ENCODE data around the gene ZNF124. TPM values are rescaled to one million over a fixed set of nuclear protein-coding genes. Genes with fewer than 3 reads are reported as not detected.
A peak's percentile ranks its signal among the peaks of the same experiment; 100 is the strongest.
"Not testable (repeated sequence)": the region's sequence is repeated elsewhere in the genome, so short reads cannot be mapped to it uniquely, and the experiment has no call there.

The ZNF124 gene
- 21.4 TPM for polyA plus RNA-seq (2013, experiment 1 of 2)
- 21.3 TPM for polyA plus RNA-seq (2013, experiment 2 of 2)

DNA sequence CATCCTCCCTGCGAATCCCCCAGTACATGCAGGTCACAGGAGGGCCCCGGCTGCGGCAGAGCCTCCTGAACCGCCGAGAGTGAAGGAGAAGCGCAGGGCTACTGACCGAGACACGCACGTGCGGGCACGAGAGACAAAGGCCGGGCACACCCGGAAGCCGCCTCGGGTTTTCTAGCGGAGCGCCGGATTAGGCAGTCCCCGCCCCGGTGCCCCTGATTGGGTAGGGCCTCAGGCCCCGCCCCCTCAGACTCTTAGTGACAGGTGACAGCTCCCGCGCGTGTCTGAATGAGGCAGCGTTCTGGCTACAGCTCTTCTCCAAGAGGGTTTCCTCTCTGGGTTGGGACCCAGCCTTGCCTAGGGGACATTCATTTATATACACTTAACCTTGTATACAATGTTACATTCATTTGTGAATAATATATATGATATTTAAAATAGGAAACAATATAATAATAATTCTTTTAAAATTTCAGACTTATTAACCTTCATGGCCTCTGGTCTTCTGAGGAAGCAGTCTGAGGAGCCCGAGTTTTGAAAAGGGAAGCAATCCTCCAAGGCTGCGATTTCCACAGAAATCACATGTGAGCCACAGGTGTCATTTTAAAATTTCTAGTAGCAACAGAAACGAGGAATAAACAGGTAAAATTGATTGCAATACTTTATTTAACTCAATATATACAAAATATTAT is at the start of gene ZNF124:
TSS of gene ZNF124 (minus strand) at position 146 of the 689 bp plus-strand sequence. CDS start at position 3, 143 bp downstream.
- not testable (repeated sequence) for H3K27ac ChIP-seq (ENCODE audit: low read depth, low read length); H3K4me1 ChIP-seq (ENCODE audit: insufficient read depth, low read length); H3K4me3 ChIP-seq (ENCODE audit: low read length); H3K36me3 ChIP-seq (ENCODE audit: insufficient read depth, low read length); H3K27me3 ChIP-seq (ENCODE audit: insufficient read depth, low read length); H3K9ac ChIP-seq (ENCODE audit: low read depth, low read length); H3K9me3 ChIP-seq (ENCODE audit: insufficient read depth, low read depth, low read length)
- 86% methylated on average over 2 of the region's 28 CpGs for WGBS

DNA sequence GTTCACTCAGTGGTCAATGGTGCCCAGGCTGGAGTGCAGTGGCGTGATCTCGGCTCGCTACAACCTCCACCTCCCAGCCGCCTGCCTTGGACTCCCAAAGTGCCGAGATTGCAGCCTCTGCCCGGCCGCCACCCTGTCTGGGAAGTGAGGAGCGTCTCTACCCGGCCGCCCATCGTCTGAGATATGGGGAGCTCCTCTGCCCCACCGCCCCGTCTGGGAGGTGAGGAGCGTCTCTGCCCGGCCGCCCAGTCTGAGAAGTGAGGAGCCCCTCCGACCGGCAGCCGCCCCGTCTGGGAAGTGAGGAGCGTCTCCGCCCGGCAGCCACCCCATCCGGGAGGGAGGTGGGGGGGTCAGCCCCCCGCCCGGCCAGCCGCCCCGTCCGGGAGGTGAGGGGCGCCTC is 48.5 kb upstream of the ZNF124 start:
- H3K9ac ChIP-seq (ENCODE audit: low read depth, low read length); H3K27ac ChIP-seq (ENCODE audit: low read depth, low read length); H3K4me3 ChIP-seq (ENCODE audit: low read length); H3K9me3 ChIP-seq (ENCODE audit: insufficient read depth, low read depth, low read length); H3K36me3 ChIP-seq (ENCODE audit: insufficient read depth, low read length); H3K27me3 ChIP-seq (ENCODE audit: insufficient read depth, low read length); H3K4me1 ChIP-seq (ENCODE audit: insufficient read depth, low read length): not testable (repeated sequence)
- 97% methylated on average over 18 of the region's 30 CpGs for WGBS

DNA sequence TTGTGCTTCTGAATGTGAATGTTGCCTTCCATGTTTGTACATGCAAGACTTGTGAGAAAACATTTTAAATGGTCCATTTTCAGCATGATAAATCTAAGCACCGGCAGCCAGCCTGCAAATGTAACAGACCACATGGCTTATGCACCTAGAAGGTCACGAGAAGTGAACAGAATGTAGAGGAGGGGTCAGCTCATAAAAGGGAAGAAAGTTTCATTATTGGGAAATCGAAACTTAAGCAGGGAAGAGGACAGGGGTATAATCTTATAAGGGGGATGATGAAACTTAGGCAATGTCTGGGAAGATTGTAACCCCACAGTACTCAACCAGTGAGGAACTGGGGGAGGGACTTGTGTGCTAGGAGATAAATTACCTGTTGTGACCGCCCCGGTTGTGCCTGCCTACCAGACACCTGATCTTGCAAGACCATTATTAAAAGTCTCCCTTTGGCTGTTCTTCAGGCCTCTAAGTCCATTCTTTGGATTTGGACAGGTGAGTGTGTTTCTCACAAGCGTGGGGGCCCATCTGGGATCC is 46.4 kb upstream of the ZNF124 start:
- WGBS: 89% methylated on average over 6 of the region's 6 CpGs
- no peak overlapping the region for H3K4me3 ChIP-seq (ENCODE audit: low read length)
- H3K9ac ChIP-seq (ENCODE audit: low read depth, low read length): no peak overlapping the region
- H3K27ac ChIP-seq (ENCODE audit: low read depth, low read length): no peak overlapping the region
- H3K36me3 ChIP-seq (ENCODE audit: insufficient read depth, low read length): no peaks in the 10 kb centered on the region
- no peaks in the 10 kb centered on the region for H3K27me3 ChIP-seq (ENCODE audit: insufficient read depth, low read length)
- no peaks in the 10 kb centered on the region for H3K9me3 ChIP-seq (ENCODE audit: insufficient read depth, low read depth, low read length)
- H3K4me1 ChIP-seq (ENCODE audit: insufficient read depth, low read length): no peaks in the 10 kb centered on the region

DNA sequence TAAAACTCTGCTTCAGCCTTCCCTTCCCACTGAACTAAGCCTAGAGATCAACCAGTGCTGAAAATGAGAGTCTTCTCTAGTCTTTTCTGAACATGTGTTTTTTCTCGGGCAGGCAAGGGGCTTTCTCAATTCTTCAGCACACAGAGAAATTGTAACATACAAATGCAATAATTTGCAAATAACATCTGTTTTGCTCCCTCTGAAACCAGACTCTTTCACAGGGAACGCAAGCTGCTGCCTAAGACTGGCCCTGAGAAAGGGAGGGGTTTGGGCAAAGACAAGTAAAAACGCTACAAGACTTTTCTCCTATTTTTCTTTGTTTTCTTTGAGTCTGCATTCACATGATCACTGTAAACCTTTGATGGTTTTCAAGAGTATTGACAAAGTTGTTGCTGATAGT is 44.4 kb upstream of the ZNF124 start:
- WGBS: 89% methylated on average over 3 of the region's 3 CpGs
- Histone ChIP-seq H3K36me3 (ENCODE audit: insufficient read depth, low read length) (no peaks in the 10 kb centered on the region), H3K4me3 (ENCODE audit: low read length) (no peak overlapping the region), H3K27ac (ENCODE audit: low read depth, low read length) (no peak overlapping the region), H3K27me3 (ENCODE audit: insufficient read depth, low read length) (no peaks in the 10 kb centered on the region), H3K4me1 (ENCODE audit: insufficient read depth, low read length) (0 out of 2 replicates have a peak, but pooled peaks cover under 1% of the 10 kb centered on the region), H3K9me3 (ENCODE audit: insufficient read depth, low read depth, low read length) (no peaks in the 10 kb centered on the region), H3K9ac (ENCODE audit: low read depth, low read length) (no peak overlapping the region)

DNA sequence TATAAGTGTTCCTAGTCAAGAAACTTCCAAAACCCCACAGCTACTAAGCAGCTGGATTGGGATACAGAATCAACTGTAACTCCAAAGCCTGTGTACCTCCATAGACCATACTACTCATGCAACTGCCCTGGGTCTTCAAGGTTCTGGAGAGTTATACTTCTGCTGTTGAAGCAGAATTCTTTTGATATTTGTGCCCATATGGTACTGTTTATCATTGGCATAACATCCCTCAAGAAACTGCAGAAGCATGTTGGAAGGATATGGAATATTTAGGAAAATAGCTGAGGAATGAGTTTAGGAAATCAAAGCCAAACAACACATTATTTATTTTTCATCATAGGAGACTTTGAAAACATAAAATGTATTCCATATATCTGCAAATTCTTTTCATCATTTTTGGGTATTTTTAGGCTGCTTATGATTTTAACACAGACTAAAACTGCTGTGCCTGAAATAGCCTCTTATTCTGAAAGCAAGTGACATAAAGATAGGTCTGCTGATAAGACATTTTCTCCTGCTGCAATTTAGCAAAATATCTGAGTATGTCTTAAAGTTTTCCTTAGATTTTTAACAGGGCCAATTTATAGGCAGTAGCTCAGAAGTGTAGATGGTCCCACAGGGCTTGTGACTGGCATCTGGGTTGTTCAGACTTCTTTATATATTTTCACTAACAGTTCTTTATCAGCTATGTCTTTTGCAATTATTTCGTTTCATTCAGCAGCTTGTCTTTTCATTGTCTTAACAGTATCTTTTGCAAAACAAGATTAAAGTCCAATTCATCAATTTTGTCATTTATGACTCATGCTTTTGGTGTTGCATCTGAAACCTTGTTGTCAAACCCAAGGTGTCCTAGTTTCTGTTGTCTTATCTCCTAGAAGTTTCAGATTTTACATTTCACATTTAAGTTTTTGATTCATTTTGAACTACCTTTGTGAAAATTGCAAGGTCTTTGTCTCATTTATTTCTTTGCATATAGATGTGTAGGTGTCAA is 41.1 kb upstream of the ZNF124 start:
- Histone ChIP-seq H3K27me3 (ENCODE audit: insufficient read depth, low read length) (no peaks in the 10 kb centered on the region), H3K27ac (ENCODE audit: low read depth, low read length) (no peak overlapping the region), H3K4me1 (ENCODE audit: insufficient read depth, low read length) (peaks cover 18% of the 10 kb centered on the region), H3K9me3 (ENCODE audit: insufficient read depth, low read depth, low read length) (no peaks in the 10 kb centered on the region), H3K4me3 (ENCODE audit: low read length) (no peak overlapping the region), H3K36me3 (ENCODE audit: insufficient read depth, low read length) (no peaks in the 10 kb centered on the region; the same call in 1 of the 2 replicates), H3K9ac (ENCODE audit: low read depth, low read length) (no peak overlapping the region)
- WGBS: 82% methylated on average over 1 of the region's 1 CpG

DNA sequence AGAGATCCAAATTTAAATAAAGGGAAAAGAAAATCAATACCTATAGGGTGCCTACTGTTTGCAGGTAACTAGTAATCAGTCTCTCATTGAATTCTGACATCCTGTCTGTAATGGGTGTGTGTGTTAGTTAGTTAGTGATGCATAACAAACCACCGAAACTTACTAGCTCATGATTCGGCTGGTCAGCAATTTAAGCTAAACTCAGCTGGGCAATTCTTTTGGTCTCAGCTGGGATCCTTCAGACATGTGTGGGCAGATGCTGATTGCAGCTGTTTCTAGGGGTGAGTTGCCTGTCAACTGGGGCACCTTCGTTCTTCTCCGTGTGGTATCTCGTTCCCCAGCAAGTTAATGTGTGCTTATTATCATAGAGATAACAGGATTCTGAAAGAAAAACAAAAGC is 40.2 kb upstream of the ZNF124 start:
- H3K4me1 ChIP-seq (ENCODE audit: insufficient read depth, low read length): peaks cover 18% of the 10 kb centered on the region
- no peak overlapping the region for H3K4me3 ChIP-seq (ENCODE audit: low read length)
- 69% methylated on average over 5 of the region's 5 CpGs for WGBS
- no peaks in the 10 kb centered on the region; the same call in 1 of the 2 replicates for H3K36me3 ChIP-seq (ENCODE audit: insufficient read depth, low read length)
- H3K9ac ChIP-seq (ENCODE audit: low read depth, low read length): no peak overlapping the region
- no peaks in the 10 kb centered on the region for H3K9me3 ChIP-seq (ENCODE audit: insufficient read depth, low read depth, low read length)
- no peak overlapping the region for H3K27ac ChIP-seq (ENCODE audit: low read depth, low read length)
- H3K27me3 ChIP-seq (ENCODE audit: insufficient read depth, low read length): no peaks in the 10 kb centered on the region

DNA sequence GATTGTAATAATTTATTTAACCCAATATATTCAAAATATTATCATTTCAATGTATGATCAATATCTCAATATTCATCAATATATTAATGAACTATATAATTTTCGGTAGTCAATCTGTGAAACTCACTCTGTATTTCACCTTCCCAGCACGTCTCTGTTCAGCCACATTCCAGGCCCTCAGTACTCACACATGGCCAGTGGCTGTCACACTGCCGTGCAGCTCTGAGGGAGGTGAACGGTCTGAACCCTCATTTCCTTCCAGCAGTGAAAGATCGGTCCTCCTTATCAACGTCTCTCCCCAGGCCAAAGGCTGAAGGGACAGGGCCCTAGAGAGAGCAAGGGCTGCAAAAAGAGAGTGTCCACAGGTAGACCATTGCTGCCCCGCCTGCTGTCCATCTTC is 39.5 kb upstream of the ZNF124 start:
- WGBS: 79% methylated on average over 7 of the region's 7 CpGs
- Histone ChIP-seq H3K27ac (ENCODE audit: low read depth, low read length) (no peak overlapping the region), H3K4me3 (ENCODE audit: low read length) (no peak overlapping the region), H3K9me3 (ENCODE audit: insufficient read depth, low read depth, low read length) (no peaks in the 10 kb centered on the region), H3K36me3 (ENCODE audit: insufficient read depth, low read length) (peaks cover 3% of the 10 kb centered on the region; the same call in 1 of the 2 replicates), H3K4me1 (ENCODE audit: insufficient read depth, low read length) (peaks cover 18% of the 10 kb centered on the region), H3K9ac (ENCODE audit: low read depth, low read length) (no peak overlapping the region), H3K27me3 (ENCODE audit: insufficient read depth, low read length) (no peaks in the 10 kb centered on the region)

DNA sequence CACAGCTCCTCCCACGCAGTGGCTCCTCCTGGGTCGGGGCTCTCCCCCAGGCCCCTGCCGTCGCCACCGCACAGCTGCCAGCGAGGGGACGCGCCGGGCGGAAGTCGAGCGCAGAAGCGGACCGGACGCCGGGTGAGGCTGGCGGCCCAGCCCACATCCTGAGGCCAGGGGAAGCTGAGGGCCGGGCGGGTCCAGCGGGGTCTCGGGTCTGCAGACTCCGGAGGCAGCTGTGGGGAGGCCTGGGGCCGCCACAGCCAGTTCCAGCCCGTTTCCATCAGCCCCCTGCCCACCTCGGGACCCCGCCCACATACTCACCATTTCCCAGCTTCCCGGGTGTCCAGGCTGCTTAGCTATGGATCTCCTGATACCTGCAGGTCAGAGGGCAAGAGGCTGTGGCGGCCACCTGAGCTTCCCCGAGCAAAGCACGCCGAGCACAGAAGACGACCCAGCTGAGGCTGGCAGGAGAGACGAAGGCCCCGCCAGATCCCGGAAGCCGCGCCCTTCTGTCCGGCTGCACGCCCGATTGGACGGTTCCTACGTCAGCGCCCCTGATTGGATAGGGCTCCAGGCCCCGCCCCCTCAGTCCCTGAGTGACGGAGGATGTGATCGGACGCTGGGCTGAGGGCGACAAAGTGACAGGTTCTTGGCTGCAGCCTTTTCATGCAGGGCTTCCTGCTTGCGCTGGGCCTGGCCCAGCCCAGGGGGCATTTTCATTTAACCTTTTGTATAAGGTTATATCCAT is 38.7 kb upstream of the ZNF124 start:
- H3K27me3 ChIP-seq (ENCODE audit: insufficient read depth, low read length): no peaks in the 10 kb centered on the region
- H3K27ac ChIP-seq (ENCODE audit: low read depth, low read length): peak overlapping the region; percentile 32
- H3K4me1 ChIP-seq (ENCODE audit: insufficient read depth, low read length): peaks cover 18% of the 10 kb centered on the region
- H3K4me3 ChIP-seq (ENCODE audit: low read length): peak overlapping the region; percentile 94
- no peaks in the 10 kb centered on the region for H3K9me3 ChIP-seq (ENCODE audit: insufficient read depth, low read depth, low read length)
- peaks cover 7% of the 10 kb centered on the region; the same call in 1 of the 2 replicates for H3K36me3 ChIP-seq (ENCODE audit: insufficient read depth, low read length)
- H3K9ac ChIP-seq (ENCODE audit: low read depth, low read length): peak overlapping the region; percentile 72
- WGBS: under 1% methylated on average over 49 of the region's 49 CpGs

DNA sequence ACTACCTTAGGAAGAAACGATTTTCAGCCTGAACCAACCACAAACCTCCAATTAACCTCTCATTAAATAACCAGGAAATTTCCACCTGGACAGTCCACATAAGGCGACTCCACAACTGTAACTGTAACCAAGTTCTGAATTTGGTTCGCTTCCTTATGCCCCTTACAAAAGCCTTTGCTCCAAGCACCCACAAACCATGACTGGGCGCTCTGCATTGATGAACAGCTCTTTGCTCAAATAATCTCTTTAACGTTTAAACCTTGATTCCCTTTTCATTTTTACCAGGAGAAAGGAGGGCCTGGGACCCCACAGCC is 38.2 kb upstream of the ZNF124 start:
- Histone ChIP-seq H3K9ac (ENCODE audit: low read depth, low read length) (peak overlapping the region; percentile 72), H3K36me3 (ENCODE audit: insufficient read depth, low read length) (peaks cover 7% of the 10 kb centered on the region; the same call in 1 of the 2 replicates), H3K27me3 (ENCODE audit: insufficient read depth, low read length) (no peaks in the 10 kb centered on the region), H3K4me1 (ENCODE audit: insufficient read depth, low read length) (peaks cover 18% of the 10 kb centered on the region), H3K9me3 (ENCODE audit: insufficient read depth, low read depth, low read length) (no peaks in the 10 kb centered on the region), H3K4me3 (ENCODE audit: low read length) (peak overlapping the region; percentile 94), H3K27ac (ENCODE audit: low read depth, low read length) (peak overlapping the region; percentile 32; the same call in 1 of the 2 replicates)
- WGBS: 13% methylated on average over 5 of the region's 5 CpGs

DNA sequence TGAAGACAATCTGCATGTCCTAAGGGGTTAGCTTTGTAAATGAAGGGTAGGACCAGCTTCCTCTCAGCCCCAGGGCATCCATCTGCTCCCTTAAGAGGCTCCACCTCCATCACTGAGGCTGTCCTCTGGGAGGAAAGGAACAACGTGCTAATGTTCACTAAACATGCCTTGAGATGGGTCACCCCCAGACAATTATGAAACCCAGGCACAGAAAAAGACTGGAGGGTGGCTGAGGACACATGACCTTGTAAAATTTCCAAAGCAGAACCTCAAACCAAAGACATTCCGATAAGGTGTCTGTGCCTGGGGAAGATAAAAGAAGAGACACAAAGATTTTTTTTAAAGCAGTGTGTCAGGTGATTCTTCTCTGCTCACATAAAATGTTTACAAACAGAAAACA is 37.6 kb upstream of the ZNF124 start:
- peak overlapping the region; percentile 94 for H3K4me3 ChIP-seq (ENCODE audit: low read length)

More for the DNA sequence above, 37.6 kb upstream of the ZNF124 start:
- H3K27me3 ChIP-seq (ENCODE audit: insufficient read depth, low read length): no peaks in the 10 kb centered on the region
- H3K9me3 ChIP-seq (ENCODE audit: insufficient read depth, low read depth, low read length): no peaks in the 10 kb centered on the region
- H3K4me1 ChIP-seq (ENCODE audit: insufficient read depth, low read length): peaks cover 18% of the 10 kb centered on the region
- H3K27ac ChIP-seq (ENCODE audit: low read depth, low read length): no peak overlapping the region
- WGBS: 45% methylated on average over 2 of the region's 2 CpGs
- H3K36me3 ChIP-seq (ENCODE audit: insufficient read depth, low read length): peaks cover 7% of the 10 kb centered on the region; the same call in 1 of the 2 replicates
- H3K9ac ChIP-seq (ENCODE audit: low read depth, low read length): peak overlapping the region; percentile 72; the same call in 1 of the 2 replicates
